Lower lobe of right lung (tissue), 2 donors: ENCODE data around the gene PRRG3. TPM values are rescaled to one million over a fixed set of nuclear protein-coding genes. Genes with fewer than 3 reads are reported as not detected.

Experiments
- ATAC-seq, 2 donors: fragments of 200-7000 bp; cut with Tn5 transposase; one replicate each; pipeline ENCODE4 v1.9.1; 2020 to 2022; ENCODE audit warnings: mild to moderate bottlenecking in 2 of 2, moderate library complexity in 2 of 2
- DNase-seq: peaks from one replicate; pipeline ENCODE4 v3.0.0-alpha.2; 2020
- H3K27ac ChIP-seq: fragments of 200-600 bp; one replicate; pipeline ENCODE4 v1.8.0; 2022
- H3K27me3 ChIP-seq: fragments of 200-600 bp; one replicate; pipeline ENCODE4 v1.8.0; 2022; ENCODE audit warnings: low read depth
- H3K36me3 ChIP-seq: fragments of 200-600 bp; one replicate; pipeline ENCODE4 v1.8.0; 2022; ENCODE audit warnings: mild to moderate bottlenecking
- H3K4me1 ChIP-seq: fragments of 200-600 bp; one replicate; pipeline ENCODE4 v1.8.0; 2022
- H3K4me3 ChIP-seq: fragments of 200-600 bp; one replicate; pipeline ENCODE4 v1.8.0; 2022; ENCODE audit warnings: mild to moderate bottlenecking
- H3K9me3 ChIP-seq: fragments of 200-600 bp; one replicate; pipeline ENCODE4 v1.8.0; 2022
- CTCF ChIP-seq: fragments of 200-600 bp; IDR thresholded peaks from one replicate; pipeline ENCODE4 v1.8.0; 2022; ENCODE audit warnings: antibody characterized with exemption, mild to moderate bottlenecking
- intact Hi-C: fragments of 100-400 bp; cut with DNase I; formaldehyde crosslinking; loops from one replicate; pipeline ENCODE4 v1.11.0; 2022
- total RNA-seq: library from RNA; stranded (reverse); fragmentation: NEBNext Ultra II Directional; extraction: Animal tissue kit (Norgen Biotek cat#: 25700); gene quantifications from one replicate; pipeline ENCODE4 v1.2.1, GENCODE V29; 2021
- donor health status: DM: no; HTN: yes; CAD: no; lungs with severe emphysema.

Gene PRRG3
- total RNA-seq, 1 donor from 2014 or later, result 1.1 TPM

DNA sequence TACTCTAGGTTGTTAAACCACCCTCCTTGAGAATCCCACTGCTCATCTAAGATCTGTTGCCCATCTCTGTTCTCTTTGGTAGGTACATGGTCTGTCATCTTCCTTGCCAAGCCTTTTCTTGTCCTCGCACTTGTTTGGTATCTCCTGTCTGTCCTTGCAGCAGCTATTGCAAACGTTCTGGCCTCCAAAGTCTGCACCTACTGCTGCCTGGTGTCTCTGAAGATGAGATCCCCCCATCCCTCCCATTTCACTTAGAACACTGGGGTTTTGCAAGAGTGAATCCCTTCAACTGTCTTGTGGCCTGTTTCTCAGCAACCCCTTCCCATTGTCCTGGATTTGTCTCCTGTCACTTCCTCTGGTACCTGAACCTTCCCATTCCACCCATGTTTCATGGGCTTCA lies 40.0 kb downstream of the PRRG3 start:
- TF ChIP-seq CTCF, result no peak
- H3K9me3 ChIP-seq, result no peaks in the 10 kb centered on the region

DNA sequence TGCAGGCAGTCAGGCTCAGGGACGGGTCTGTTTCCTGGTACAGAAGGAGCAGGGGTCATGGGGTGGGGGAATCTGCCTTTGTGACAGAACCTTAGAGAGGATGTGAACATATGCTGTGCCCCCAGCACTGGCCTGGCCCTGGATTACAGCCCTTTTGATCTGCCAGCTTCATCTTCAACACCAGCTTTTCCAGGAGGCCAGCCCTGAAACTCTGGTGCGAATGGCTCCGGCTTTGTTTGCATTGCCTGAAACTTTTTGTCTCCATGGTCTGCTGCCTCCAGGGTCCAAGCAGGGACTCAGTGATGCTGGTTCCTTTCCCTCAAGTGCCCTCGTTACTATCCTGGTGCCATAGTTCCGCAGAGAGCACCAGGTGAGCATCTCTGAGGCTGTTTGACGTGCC lies 41.4 kb downstream of the PRRG3 start:
- Histone ChIP-seq H3K4me3 (no peak overlapping the region), H3K4me1 (no peaks in the 10 kb centered on the region), H3K27me3 (no peaks in the 10 kb centered on the region), H3K27ac (no peak overlapping the region), H3K36me3 (no peaks in the 10 kb centered on the region), H3K9me3 (no peaks in the 10 kb centered on the region)
- ATAC-seq (no peak), DNase-seq (no peak)
- TF ChIP-seq CTCF, result no peak
- intact Hi-C loops, result no loop called here

More for the DNA sequence above, 40.0 kb downstream of the PRRG3 start:
- no peaks in the 10 kb centered on the region for H3K4me1 ChIP-seq
- H3K36me3 ChIP-seq, result no peaks in the 10 kb centered on the region
- H3K27ac ChIP-seq, result no peak overlapping the region
- intact Hi-C loops, result no loop called here
- DNase-seq (no peak), ATAC-seq (no peak)
- H3K4me3 ChIP-seq, result no peak overlapping the region
- H3K27me3 ChIP-seq, result no peaks in the 10 kb centered on the region

GRCh38 chrX:151737494-151737893 lies 42.2 kb downstream of the PRRG3 start:
- no peak for DNase-seq
- no peaks in the 10 kb centered on the region for H3K27me3 ChIP-seq
- intact Hi-C loops, result no loop called here
- no peak overlapping the region for H3K27ac ChIP-seq
- no peaks in the 10 kb centered on the region for H3K36me3 ChIP-seq
- TF ChIP-seq CTCF, result no peak
- no peaks in the 10 kb centered on the region for H3K9me3 ChIP-seq
- ATAC-seq, result no peak
- no peak overlapping the region for H3K4me3 ChIP-seq
- H3K4me1 ChIP-seq, result no peaks in the 10 kb centered on the region

DNA sequence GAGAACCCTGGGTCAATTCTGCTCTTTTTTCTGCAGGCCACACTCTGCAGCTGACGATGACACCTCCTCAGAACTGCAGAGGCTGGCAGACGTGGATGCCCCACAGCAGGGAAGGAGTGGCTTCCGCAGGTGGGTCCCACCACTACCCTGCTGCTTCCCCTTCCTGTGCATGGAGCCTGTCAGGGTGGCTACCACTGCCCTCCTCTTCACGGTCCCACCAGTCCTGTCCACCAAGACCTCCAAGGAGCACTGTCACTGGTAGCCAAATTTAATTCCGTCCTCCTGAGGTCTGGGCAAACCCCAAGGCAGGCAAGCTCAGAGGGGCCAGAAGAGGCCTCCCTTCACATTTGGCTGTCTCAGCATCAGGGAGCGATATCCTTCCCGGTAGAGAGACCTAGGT lies 43.5 kb downstream of the PRRG3 start:
- Histone ChIP-seq H3K4me1 (no peaks in the 10 kb centered on the region), H3K36me3 (no peaks in the 10 kb centered on the region), H3K4me3 (no peak overlapping the region), H3K27ac (no peak overlapping the region), H3K27me3 (no peaks in the 10 kb centered on the region), H3K9me3 (no peaks in the 10 kb centered on the region)
- ATAC-seq, result no peak
- intact Hi-C loops, result no loop called here
- no peak for TF ChIP-seq CTCF
- DNase-seq, result no peak

DNA sequence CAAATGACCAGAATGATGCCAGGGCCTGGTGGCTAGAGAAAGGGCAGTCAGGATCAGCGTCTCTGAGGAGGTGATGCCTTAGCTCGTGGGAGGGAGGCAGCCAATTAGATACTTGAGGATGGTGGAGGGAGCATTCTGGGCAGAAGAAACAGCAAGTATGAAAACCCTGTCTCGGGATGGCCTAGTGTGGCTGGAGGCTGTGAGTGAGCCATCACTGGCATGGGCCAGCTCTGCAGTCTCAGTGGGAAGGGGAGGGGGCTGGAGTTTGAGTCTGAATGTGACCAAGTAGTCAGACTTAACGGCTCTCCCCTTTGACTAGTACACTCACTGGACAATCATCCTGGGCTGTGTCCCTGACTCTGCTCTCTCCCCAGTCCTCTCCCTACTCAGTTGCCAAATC lies 46.3 kb downstream of the PRRG3 start:
- no peak for TF ChIP-seq CTCF
- intact Hi-C loops, result no loop called here
- no peaks in the 10 kb centered on the region for H3K4me1 ChIP-seq
- no peaks in the 10 kb centered on the region for H3K36me3 ChIP-seq
- H3K9me3 ChIP-seq, result no peaks in the 10 kb centered on the region
- ATAC-seq, result no peak
- no peak overlapping the region for H3K27ac ChIP-seq
- H3K4me3 ChIP-seq, result no peak overlapping the region
- DNase-seq, result no peak
- H3K27me3 ChIP-seq, result no peaks in the 10 kb centered on the region

- DNase-seq (no peak), ATAC-seq (no peak)
- no peak for TF ChIP-seq CTCF
- intact Hi-C loops, result no loop called here
- no peaks in the 10 kb centered on the region for H3K36me3 ChIP-seq
- no peak overlapping the region for H3K4me3 ChIP-seq
- no peaks in the 10 kb centered on the region for H3K27me3 ChIP-seq
- H3K27ac ChIP-seq, result no peak overlapping the region
- no peaks in the 10 kb centered on the region for H3K4me1 ChIP-seq
- no peaks in the 10 kb centered on the region for H3K9me3 ChIP-seq
Observed at GRCh38 chrX:151742311-151742710, 47.1 kb downstream of the PRRG3 start.
